ENCODE results near the gene CCL8.

DNA sequence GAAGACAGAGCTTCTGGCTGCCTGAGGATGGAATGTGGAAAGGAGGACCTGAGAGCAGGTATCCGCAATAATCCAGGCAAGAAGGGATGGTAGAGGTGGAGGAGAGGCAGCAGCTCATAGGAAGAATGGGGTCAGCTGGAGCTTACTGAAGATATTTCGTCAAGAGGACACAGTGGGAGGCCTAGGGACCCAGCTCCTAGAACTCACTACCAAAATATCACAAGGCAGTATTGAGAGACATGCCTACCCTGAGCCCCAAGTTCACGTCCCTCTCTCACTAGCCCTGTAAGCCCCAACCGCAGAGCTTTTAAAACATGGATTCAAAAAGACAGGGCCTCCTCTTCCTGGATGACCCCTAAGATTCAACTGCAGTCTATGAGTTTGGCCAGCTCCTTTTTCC, 14.2 kb upstream of the CCL8 start:
- TF ChIP-seq, protein P1, sequence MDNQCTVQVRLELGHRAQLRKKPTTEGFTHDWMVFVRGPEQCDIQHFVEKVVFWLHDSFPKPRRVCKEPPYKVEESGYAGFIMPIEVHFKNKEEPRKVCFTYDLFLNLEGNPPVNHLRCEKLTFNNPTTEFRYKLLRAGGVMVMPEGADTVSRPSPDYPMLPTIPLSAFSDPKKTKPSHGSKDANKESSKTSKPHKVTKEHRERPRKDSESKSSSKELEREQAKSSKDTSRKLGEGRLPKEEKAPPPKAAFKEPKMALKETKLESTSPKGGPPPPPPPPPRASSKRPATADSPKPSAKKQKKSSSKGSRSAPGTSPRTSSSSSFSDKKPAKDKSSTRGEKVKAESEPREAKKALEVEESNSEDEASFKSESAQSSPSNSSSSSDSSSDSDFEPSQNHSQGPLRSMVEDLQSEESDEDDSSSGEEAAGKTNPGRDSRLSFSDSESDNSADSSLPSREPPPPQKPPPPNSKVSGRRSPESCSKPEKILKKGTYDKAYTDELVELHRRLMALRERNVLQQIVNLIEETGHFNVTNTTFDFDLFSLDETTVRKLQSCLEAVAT (IDR thresholded peaks at IDR 0.05): no peak
- TF ChIP-seq CREB1 (IDR thresholded peaks at IDR 0.05; ENCODE audit: low read depth) (no peak), JUNB (IDR thresholded peaks at IDR 0.05) (no peak), SMC3 (IDR thresholded peaks at IDR 0.05; ENCODE audit: borderline replicate concordance, low read length) (no peak), EP300 (IDR thresholded peaks at IDR 0.05; ENCODE audit: borderline replicate concordance in 1 of 2, control insufficient read depth in 1 of 2, low read depth in 2 of 2, low read length in 2 of 2) (no peak), POLR2A (IDR thresholded peaks at IDR 0.05; ENCODE audit: low read depth, low read length) (no peak), KDM1A (IDR thresholded peaks at IDR 0.05; ENCODE audit: borderline replicate concordance) (no peak), ZZZ3 (IDR thresholded peaks at IDR 0.05; ENCODE audit: control insufficient read depth, insufficient read length, low read depth) (no peak), SUZ12 (IDR thresholded peaks at IDR 0.05; ENCODE audit: unreplicated experiment) (no peak), EZH2 (IDR thresholded peaks at IDR 0.05; ENCODE audit: borderline replicate concordance, control insufficient read depth, low read depth, low read length) (no peak), POLR2AphosphoS5 (IDR thresholded peaks at IDR 0.05; ENCODE audit: low read length) (no peak)
- TF ChIP-seq, protein P2, sequence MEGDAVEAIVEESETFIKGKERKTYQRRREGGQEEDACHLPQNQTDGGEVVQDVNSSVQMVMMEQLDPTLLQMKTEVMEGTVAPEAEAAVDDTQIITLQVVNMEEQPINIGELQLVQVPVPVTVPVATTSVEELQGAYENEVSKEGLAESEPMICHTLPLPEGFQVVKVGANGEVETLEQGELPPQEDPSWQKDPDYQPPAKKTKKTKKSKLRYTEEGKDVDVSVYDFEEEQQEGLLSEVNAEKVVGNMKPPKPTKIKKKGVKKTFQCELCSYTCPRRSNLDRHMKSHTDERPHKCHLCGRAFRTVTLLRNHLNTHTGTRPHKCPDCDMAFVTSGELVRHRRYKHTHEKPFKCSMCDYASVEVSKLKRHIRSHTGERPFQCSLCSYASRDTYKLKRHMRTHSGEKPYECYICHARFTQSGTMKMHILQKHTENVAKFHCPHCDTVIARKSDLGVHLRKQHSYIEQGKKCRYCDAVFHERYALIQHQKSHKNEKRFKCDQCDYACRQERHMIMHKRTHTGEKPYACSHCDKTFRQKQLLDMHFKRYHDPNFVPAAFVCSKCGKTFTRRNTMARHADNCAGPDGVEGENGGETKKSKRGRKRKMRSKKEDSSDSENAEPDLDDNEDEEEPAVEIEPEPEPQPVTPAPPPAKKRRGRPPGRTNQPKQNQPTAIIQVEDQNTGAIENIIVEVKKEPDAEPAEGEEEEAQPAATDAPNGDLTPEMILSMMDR (IDR thresholded peaks at IDR 0.05 in 2 of 3, conservative IDR thresholded peaks at IDR 0.05 in 1 of 3; ENCODE audit: control insufficient read depth in 2 of 3, extremely low read depth in 1 of 3, insufficient read depth in 1 of 3, low read depth in 3 of 3, low read length in 3 of 3): no peak
- TF ChIP-seq, protein P3, sequence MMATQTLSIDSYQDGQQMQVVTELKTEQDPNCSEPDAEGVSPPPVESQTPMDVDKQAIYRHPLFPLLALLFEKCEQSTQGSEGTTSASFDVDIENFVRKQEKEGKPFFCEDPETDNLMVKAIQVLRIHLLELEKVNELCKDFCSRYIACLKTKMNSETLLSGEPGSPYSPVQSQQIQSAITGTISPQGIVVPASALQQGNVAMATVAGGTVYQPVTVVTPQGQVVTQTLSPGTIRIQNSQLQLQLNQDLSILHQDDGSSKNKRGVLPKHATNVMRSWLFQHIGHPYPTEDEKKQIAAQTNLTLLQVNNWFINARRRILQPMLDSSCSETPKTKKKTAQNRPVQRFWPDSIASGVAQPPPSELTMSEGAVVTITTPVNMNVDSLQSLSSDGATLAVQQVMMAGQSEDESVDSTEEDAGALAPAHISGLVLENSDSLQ (IDR thresholded peaks at IDR 0.05): no peak
